ENCODE measurements around the gene CARMIL3. TPM values are rescaled to one million over a fixed set of nuclear protein-coding genes. Genes with fewer than 3 reads are reported as not detected.

Gene CARMIL3
- polyA plus RNA-seq, 1 donor from 2014 or later: 43.6 TPM

DNA sequence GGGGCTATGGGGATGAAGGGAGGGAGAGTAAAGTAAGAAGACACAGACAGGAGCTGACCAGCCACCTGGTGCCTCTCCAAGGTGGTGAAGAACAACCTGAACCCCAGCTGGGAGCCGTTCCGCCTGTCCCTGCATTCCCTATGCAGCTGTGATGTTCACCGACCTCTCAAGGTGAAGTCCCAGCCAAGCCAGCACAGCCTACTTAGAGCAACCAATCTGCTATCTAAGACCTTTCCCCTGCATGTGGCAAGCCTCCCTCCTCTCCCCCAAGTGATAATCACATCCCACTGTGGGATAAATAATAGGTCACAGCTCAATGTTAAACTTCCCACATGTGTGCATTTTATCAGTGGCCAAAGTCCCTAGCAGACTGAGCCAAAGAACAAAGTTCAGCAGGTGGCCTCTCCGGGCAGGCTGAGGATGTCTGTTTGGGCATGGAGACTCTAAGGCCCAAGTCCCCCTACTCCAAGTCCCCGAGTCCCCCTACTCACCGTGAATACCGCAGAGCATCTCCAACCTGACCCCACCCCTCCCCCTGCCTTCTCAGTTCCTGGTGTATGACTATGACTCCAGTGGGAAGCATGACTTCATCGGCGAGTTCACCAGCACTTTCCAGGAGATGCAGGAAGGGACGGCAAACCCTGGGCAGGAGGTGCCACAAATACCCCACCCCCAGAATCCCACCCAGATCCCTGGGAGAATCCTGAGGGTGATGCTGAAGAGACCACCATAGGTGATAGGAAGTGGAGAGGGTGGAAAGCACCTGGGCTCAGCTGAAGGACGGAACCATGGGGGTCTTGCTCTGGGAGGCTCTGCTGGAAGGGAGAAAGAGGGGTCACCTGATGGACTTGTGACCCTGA lies 23.0 kb downstream of the CARMIL3 start:
- Histone ChIP-seq H3K9me3 (ENCODE audit: low read length) (no peaks in the 10 kb centered on the region), H3K4me3 (ENCODE audit: low read length) (no peak overlapping the region), H3K27me3 (ENCODE audit: insufficient read depth, low read depth, low read length) (no peaks in the 10 kb centered on the region), H4K20me1 (ENCODE audit: insufficient read depth) (no peaks in the 10 kb centered on the region), H3K9ac (ENCODE audit: low read length) (no peak overlapping the region), H3K4me2 (ENCODE audit: low read length) (no peak overlapping the region), H3K9me2 (ENCODE audit: insufficient read depth, low read length) (no peaks in the 10 kb centered on the region), H2AFZ (ENCODE audit: low read depth, low read length) (no peak overlapping the region), H3F3A (ENCODE audit: insufficient read depth, low read length, poor library complexity, severe bottlenecking) (peaks cover 3% of the 10 kb centered on the region), H3K36me3 (ENCODE audit: insufficient read depth, low read length) (no peaks in the 10 kb centered on the region), H3K79me2 (replicated peaks; ENCODE audit: insufficient read depth, low read length) (no peaks in the 10 kb centered on the region), H3K27ac (ENCODE audit: low read length) (no peak overlapping the region)
- TF ChIP-seq POLR2AphosphoS5 (IDR thresholded peaks at IDR 0.05): no peak
- no peak for TF ChIP-seq TAF1 (IDR thresholded peaks at IDR 0.05; ENCODE audit: low read depth)
- no peak for TF ChIP-seq RAD21 (conservative IDR thresholded peaks at IDR 0.05)
- TF ChIP-seq, protein P1, sequence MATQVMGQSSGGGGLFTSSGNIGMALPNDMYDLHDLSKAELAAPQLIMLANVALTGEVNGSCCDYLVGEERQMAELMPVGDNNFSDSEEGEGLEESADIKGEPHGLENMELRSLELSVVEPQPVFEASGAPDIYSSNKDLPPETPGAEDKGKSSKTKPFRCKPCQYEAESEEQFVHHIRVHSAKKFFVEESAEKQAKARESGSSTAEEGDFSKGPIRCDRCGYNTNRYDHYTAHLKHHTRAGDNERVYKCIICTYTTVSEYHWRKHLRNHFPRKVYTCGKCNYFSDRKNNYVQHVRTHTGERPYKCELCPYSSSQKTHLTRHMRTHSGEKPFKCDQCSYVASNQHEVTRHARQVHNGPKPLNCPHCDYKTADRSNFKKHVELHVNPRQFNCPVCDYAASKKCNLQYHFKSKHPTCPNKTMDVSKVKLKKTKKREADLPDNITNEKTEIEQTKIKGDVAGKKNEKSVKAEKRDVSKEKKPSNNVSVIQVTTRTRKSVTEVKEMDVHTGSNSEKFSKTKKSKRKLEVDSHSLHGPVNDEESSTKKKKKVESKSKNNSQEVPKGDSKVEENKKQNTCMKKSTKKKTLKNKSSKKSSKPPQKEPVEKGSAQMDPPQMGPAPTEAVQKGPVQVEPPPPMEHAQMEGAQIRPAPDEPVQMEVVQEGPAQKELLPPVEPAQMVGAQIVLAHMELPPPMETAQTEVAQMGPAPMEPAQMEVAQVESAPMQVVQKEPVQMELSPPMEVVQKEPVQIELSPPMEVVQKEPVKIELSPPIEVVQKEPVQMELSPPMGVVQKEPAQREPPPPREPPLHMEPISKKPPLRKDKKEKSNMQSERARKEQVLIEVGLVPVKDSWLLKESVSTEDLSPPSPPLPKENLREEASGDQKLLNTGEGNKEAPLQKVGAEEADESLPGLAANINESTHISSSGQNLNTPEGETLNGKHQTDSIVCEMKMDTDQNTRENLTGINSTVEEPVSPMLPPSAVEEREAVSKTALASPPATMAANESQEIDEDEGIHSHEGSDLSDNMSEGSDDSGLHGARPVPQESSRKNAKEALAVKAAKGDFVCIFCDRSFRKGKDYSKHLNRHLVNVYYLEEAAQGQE (IDR thresholded peaks at IDR 0.05; ENCODE audit: borderline replicate concordance): no peak
- no peak for TF ChIP-seq MXI1 (conservative IDR thresholded peaks at IDR 0.05; ENCODE audit: poor library complexity, severe bottlenecking)
- no peak for TF ChIP-seq EZH2 (IDR thresholded peaks at IDR 0.05; ENCODE audit: borderline replicate concordance, insufficient read depth, low read length, poor library complexity, severe bottlenecking)
- TF ChIP-seq, protein P2, sequence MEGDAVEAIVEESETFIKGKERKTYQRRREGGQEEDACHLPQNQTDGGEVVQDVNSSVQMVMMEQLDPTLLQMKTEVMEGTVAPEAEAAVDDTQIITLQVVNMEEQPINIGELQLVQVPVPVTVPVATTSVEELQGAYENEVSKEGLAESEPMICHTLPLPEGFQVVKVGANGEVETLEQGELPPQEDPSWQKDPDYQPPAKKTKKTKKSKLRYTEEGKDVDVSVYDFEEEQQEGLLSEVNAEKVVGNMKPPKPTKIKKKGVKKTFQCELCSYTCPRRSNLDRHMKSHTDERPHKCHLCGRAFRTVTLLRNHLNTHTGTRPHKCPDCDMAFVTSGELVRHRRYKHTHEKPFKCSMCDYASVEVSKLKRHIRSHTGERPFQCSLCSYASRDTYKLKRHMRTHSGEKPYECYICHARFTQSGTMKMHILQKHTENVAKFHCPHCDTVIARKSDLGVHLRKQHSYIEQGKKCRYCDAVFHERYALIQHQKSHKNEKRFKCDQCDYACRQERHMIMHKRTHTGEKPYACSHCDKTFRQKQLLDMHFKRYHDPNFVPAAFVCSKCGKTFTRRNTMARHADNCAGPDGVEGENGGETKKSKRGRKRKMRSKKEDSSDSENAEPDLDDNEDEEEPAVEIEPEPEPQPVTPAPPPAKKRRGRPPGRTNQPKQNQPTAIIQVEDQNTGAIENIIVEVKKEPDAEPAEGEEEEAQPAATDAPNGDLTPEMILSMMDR (IDR thresholded peaks at IDR 0.05; ENCODE audit: poor library complexity, severe bottlenecking): no peak
- no peak for TF ChIP-seq SMC3 (conservative IDR thresholded peaks at IDR 0.05; ENCODE audit: poor library complexity)
- no peak for TF ChIP-seq EP300 (conservative IDR thresholded peaks at IDR 0.05; ENCODE audit: poor library complexity, severe bottlenecking)

DNA sequence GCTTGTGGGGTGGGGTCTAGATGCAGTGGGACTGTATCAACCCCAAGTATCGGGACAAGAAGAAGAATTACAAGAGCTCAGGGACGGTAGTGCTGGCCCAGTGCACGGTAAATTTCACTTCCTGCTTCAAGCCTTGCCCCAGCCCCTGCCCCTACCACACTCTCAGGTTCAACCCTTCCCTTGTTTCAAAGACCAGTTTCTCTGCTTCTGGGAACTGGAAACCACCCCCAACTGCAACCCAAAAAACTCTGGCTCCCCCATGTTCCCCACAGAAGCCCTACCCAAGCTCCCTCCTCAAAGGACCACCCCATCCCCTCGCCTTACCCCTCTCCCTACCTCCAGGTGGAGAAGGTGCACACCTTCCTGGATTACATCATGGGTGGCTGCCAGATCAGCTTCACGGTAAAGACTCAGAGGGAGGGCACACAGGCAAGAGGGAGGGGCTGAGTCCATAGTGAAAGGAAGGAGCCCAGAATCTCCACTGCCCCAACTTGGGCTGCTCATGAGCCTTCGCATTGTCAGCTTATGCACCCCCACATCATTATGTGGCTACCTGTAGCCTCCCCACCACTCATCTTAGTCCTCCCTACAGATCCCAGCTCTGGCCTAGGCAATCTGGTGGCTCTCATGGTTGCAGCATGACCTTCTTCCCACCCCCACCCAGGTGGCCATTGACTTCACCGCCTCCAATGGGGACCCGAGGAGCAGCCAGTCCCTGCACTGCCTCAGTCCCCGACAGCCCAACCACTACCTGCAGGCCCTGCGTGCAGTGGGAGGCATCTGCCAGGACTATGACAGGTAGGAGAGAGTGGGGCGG lies 23.9 kb downstream of the CARMIL3 start:
- H4K20me1 ChIP-seq (ENCODE audit: insufficient read depth): no peaks in the 10 kb centered on the region
- H3K27me3 ChIP-seq (ENCODE audit: insufficient read depth, low read depth, low read length): no peaks in the 10 kb centered on the region
- H3K9ac ChIP-seq (ENCODE audit: low read length): no peak overlapping the region
- H3F3A ChIP-seq (ENCODE audit: insufficient read depth, low read length, poor library complexity, severe bottlenecking): peaks cover 3% of the 10 kb centered on the region
- H3K27ac ChIP-seq (ENCODE audit: low read length): no peak overlapping the region
- no peak overlapping the region for H2AFZ ChIP-seq (ENCODE audit: low read depth, low read length)
- H3K9me2 ChIP-seq (ENCODE audit: insufficient read depth, low read length): no peaks in the 10 kb centered on the region
- no peaks in the 10 kb centered on the region for H3K79me2 ChIP-seq (replicated peaks; ENCODE audit: insufficient read depth, low read length)
- no peak for TF ChIP-seq MXI1 (conservative IDR thresholded peaks at IDR 0.05; ENCODE audit: poor library complexity, severe bottlenecking)
- no peak for TF ChIP-seq RAD21 (conservative IDR thresholded peaks at IDR 0.05)
- TF ChIP-seq POLR2AphosphoS5 (IDR thresholded peaks at IDR 0.05): no peak
- TF ChIP-seq, protein P1 (IDR thresholded peaks at IDR 0.05; ENCODE audit: borderline replicate concordance): no peak
- no peak for TF ChIP-seq EP300 (conservative IDR thresholded peaks at IDR 0.05; ENCODE audit: poor library complexity, severe bottlenecking)
- TF ChIP-seq, protein P2 (IDR thresholded peaks at IDR 0.05; ENCODE audit: poor library complexity, severe bottlenecking): no peak
- TF ChIP-seq SMC3 (conservative IDR thresholded peaks at IDR 0.05; ENCODE audit: poor library complexity): no peak
- TF ChIP-seq TAF1 (IDR thresholded peaks at IDR 0.05; ENCODE audit: low read depth): no peak
- TF ChIP-seq EZH2 (IDR thresholded peaks at IDR 0.05; ENCODE audit: borderline replicate concordance, insufficient read depth, low read length, poor library complexity, severe bottlenecking): no peak
- H3K9me3 ChIP-seq (ENCODE audit: low read length): no peaks in the 10 kb centered on the region
- H3K4me2 ChIP-seq (ENCODE audit: low read length): no peak overlapping the region
- H3K36me3 ChIP-seq (ENCODE audit: insufficient read depth, low read length): no peaks in the 10 kb centered on the region
- H3K4me3 ChIP-seq (ENCODE audit: low read length): no peak overlapping the region

Data from neural cell (in vitro differentiated cells).